B cell (primary cell): Measurements from ENCODE around the gene ARX.

Experiments
- CTCF ChIP-seq: fragments of 200-600 bp; IDR thresholded peaks from one replicate; pipeline ENCODE4 v1.8.0; 2022; ENCODE audit warnings: antibody characterized with exemption, mild to moderate bottlenecking
- EZH2 ChIP-seq: IDR thresholded peaks from 2 replicates; pipeline ENCODE4 v1.6.1; 2012; ENCODE audit warnings: borderline replicate concordance, low read depth, mild to moderate bottlenecking, moderate library complexity, low read length; ENCODE audit not compliant: insufficient read depth, poor library complexity, severe bottlenecking

GRCh38 chrX:25013632-25014365 is 2.0 kb downstream of the ARX start:
- no peak for TF ChIP-seq CTCF
- no peak for TF ChIP-seq EZH2
